ENCODE results near the gene NAA35. TPM values are rescaled to one million over a fixed set of nuclear protein-coding genes. Genes with fewer than 3 reads are reported as not detected.

NAA35 gene
- polyA plus RNA-seq, 2 of the 4 experiments (the other 2 are of a cell fraction), result 24.9 to 42.4 TPM

DNA sequence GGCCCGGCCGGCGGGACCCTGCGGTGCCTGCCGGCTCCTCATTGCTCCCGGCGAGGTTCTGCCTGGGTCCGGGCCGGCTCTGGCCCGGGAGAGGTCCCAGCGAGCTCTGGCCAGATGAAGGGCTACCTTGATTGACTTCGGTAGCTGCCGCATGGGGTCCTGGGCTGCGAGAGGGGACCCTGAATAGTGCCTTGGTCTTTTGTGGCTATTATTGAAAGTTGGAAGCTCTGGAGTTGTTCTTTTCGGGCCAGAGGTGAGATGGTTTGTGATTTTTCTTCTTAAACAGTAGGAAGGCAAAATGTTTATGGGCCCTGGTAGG lies 635 bp downstream of the NAA35 start:
- peak overlapping the region; percentile 98 for H3K4me2 ChIP-seq
- no peak for DNase-seq (ENCODE audit: low read depth in 1 of 2, low spot score in 1 of 2)
- H3K4me1 ChIP-seq, result peaks cover 14% of the 10 kb centered on the region
- ChIA-PET CTCF (interaction anchor here (0.7 kb wide), 1 partner anchor 298 kb away, joined by 3 read pairs; no protein-coding TSS in a partner anchor), POLR2A (no interaction called here)
- ATAC-seq, result no peak
- peak overlapping the region; percentile 95 to 98 for H3K27ac ChIP-seq
- WGBS (ENCODE audit: missing lambda C conversion rate), result 0% methylated on average over 6 of the region's 15 CpGs
- TF ChIP-seq, protein P1, sequence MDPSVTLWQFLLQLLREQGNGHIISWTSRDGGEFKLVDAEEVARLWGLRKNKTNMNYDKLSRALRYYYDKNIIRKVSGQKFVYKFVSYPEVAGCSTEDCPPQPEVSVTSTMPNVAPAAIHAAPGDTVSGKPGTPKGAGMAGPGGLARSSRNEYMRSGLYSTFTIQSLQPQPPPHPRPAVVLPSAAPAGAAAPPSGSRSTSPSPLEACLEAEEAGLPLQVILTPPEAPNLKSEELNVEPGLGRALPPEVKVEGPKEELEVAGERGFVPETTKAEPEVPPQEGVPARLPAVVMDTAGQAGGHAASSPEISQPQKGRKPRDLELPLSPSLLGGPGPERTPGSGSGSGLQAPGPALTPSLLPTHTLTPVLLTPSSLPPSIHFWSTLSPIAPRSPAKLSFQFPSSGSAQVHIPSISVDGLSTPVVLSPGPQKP (IDR thresholded peaks at IDR 0.05; ENCODE audit: low read depth, low read length), result no peak
- TF ChIP-seq RNF2 (IDR thresholded peaks at IDR 0.05; ENCODE audit: borderline replicate concordance, low read depth) (no peak), RFX5 (IDR thresholded peaks at IDR 0.05) (no peak)
- TF ChIP-seq, protein P2, sequence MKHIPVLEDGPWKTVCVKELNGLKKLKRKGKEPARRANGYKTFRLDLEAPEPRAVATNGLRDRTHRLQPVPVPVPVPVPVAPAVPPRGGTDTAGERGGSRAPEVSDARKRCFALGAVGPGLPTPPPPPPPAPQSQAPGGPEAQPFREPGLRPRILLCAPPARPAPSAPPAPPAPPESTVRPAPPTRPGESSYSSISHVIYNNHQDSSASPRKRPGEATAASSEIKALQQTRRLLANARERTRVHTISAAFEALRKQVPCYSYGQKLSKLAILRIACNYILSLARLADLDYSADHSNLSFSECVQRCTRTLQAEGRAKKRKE (CRISPR knock-in tag; IDR thresholded peaks at IDR 0.05; ENCODE audit: low read depth), result no peak
- FAIRE-seq, result no peak
- H3K4me3 ChIP-seq, result peak overlapping the region; percentile 95
- no peaks in the 10 kb centered on the region for H3K9me3 ChIP-seq

DNA sequence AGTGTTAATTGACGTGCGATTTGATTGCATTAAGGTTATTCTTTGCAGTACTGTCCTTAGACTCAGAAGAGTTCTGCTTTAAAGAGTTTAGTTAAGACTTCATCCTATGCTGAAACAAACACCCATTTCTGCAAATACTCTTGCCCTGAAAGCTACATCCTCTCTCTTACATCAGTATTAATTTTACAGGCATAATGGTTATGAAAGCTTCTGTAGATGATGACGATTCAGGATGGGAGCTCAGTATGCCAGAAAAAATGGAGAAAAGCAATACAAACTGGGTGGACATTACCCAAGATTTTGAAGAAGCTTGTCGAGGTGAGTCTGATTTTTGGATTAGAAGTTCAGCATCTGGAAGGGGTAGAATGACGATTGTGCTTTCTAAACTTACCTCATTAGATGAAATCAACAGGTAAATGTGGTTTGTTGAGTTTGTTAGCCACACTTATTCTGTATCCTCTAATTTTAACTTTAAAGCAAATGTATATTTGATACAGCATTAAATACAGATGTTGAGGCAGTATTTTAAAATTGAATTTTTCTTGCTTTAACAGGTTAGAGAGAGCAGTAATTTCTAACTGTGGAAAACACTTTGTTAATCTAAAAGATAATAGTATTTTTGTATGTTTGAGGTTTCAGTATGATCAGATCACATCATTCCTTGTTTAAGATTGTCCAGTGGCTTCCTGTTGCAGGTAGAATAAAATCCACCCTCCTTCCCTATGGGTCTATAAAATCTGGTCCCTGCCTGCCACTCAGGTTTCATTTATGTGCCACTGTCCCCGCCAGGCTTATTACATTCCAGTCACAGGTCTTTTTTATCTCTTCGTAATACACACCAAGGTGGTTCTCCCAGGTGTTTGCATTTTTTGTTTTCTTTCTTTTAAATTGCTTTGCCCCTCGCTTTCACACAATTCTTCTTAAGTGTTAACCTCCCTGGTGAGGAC lies 1.3 kb downstream of the NAA35 start:
- H3K4me2 ChIP-seq, result peak overlapping the region; percentile 98
- CTCF ChIA-PET, result interaction anchor here (0.7 kb wide), 1 partner anchor 297 kb away, joined by 3 read pairs; no protein-coding TSS in a partner anchor
- POLR2A ChIA-PET, result no interaction called here
- TF ChIP-seq, protein P1 (IDR thresholded peaks at IDR 0.05; ENCODE audit: low read depth, low read length), result no peak
- TF ChIP-seq RFX5 (IDR thresholded peaks at IDR 0.05) (no peak), FOSB (CRISPR knock-in tag; IDR thresholded peaks at IDR 0.05) (no peak), CBX8 (IDR thresholded peaks at IDR 0.05) (no peak), TP53 (CRISPR knock-in tag; IDR thresholded peaks at IDR 0.05) (no peak), JUNB (IDR thresholded peaks at IDR 0.05) (no peak), MAFK (IDR thresholded peaks at IDR 0.05; ENCODE audit: partially characterized antibody) (no peak), HOXA7 (CRISPR knock-in tag; IDR thresholded peaks at IDR 0.05) (no peak), ZFP36 (IDR thresholded peaks at IDR 0.05; ENCODE audit: borderline replicate concordance, partially characterized antibody) (no peak), MAZ (IDR thresholded peaks at IDR 0.05; ENCODE audit: borderline replicate concordance, low read depth, low read length) (no peak), NFE2L2 (conservative IDR thresholded peaks at IDR 0.05; ENCODE audit: low read length) (no peak), POLR2AphosphoS2 (conservative IDR thresholded peaks at IDR 0.05; ENCODE audit: low read length) (no peak), HEYL (CRISPR knock-in tag; IDR thresholded peaks at IDR 0.05) (no peak), POLR2A (IDR thresholded peaks at IDR 0.05; ENCODE audit: low read length) (no peak), PHF8 (IDR thresholded peaks at IDR 0.05; ENCODE audit: borderline replicate concordance, low read depth) (no peak), SREBF2 (IDR thresholded peaks at IDR 0.05) (no peak), SMC3 (IDR thresholded peaks at IDR 0.05) (no peak), JUN (IDR thresholded peaks at IDR 0.05) (no peak)
- TF ChIP-seq, protein P3, sequence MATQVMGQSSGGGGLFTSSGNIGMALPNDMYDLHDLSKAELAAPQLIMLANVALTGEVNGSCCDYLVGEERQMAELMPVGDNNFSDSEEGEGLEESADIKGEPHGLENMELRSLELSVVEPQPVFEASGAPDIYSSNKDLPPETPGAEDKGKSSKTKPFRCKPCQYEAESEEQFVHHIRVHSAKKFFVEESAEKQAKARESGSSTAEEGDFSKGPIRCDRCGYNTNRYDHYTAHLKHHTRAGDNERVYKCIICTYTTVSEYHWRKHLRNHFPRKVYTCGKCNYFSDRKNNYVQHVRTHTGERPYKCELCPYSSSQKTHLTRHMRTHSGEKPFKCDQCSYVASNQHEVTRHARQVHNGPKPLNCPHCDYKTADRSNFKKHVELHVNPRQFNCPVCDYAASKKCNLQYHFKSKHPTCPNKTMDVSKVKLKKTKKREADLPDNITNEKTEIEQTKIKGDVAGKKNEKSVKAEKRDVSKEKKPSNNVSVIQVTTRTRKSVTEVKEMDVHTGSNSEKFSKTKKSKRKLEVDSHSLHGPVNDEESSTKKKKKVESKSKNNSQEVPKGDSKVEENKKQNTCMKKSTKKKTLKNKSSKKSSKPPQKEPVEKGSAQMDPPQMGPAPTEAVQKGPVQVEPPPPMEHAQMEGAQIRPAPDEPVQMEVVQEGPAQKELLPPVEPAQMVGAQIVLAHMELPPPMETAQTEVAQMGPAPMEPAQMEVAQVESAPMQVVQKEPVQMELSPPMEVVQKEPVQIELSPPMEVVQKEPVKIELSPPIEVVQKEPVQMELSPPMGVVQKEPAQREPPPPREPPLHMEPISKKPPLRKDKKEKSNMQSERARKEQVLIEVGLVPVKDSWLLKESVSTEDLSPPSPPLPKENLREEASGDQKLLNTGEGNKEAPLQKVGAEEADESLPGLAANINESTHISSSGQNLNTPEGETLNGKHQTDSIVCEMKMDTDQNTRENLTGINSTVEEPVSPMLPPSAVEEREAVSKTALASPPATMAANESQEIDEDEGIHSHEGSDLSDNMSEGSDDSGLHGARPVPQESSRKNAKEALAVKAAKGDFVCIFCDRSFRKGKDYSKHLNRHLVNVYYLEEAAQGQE (IDR thresholded peaks at IDR 0.05), result no peak
- TF ChIP-seq, protein P4, sequence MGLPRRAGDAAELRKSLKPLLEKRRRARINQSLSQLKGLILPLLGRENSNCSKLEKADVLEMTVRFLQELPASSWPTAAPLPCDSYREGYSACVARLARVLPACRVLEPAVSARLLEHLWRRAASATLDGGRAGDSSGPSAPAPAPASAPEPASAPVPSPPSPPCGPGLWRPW (IDR thresholded peaks at IDR 0.05), result no peak
- no peaks in the 10 kb centered on the region for H3K9me3 ChIP-seq
- peaks cover 14% of the 10 kb centered on the region for H3K4me1 ChIP-seq
- WGBS (ENCODE audit: missing lambda C conversion rate), result 48% methylated on average over 8 of the region's 8 CpGs
- no peak for FAIRE-seq
- ATAC-seq, result no peak
- H3K4me3 ChIP-seq, result peak overlapping the region; percentile 95
- peak overlapping the region; percentile 95 to 98 for H3K27ac ChIP-seq
- DNase-seq (ENCODE audit: low read depth in 1 of 2, low spot score in 1 of 2), result no peak
